Osteoblast (primary cell): ENCODE results near the gene FXYD3. TPM values are rescaled to one million over a fixed set of nuclear protein-coding genes. Genes with fewer than 3 reads are reported as not detected.
A peak's percentile ranks its signal among the peaks of the same experiment; 100 is the strongest.

Experiments
- DNase-seq: peaks from one replicate; pipeline ENCODE4 v3.0.0; 2011; ENCODE audit warnings: low spot score, mixed read lengths; ENCODE audit not compliant: insufficient read length; ENCODE audit errors: missing footprints
- H2AFZ ChIP-seq: 2 replicates; pipeline ENCODE4 v1.6.0; 2011; ENCODE audit warnings: mild to moderate bottlenecking, low read length
- H3K27ac ChIP-seq: 2 replicates; pipeline ENCODE4 v1.5.1; 2011; ENCODE audit warnings: mild to moderate bottlenecking, low read depth, low read length, moderate library complexity
- H3K27me3 ChIP-seq: 2 replicates; pipeline ENCODE4 v1.6.0; 2012; ENCODE audit warnings: mild to moderate bottlenecking, control low read depth, inconsistent platforms, low read length, moderate library complexity; ENCODE audit not compliant: insufficient read depth
- H3K36me3 ChIP-seq: 2 replicates; pipeline ENCODE4 v1.5.1; 2011; ENCODE audit warnings: mild to moderate bottlenecking, low read length, control low read depth, moderate library complexity; ENCODE audit not compliant: insufficient read depth
- H3K4me1 ChIP-seq: 2 replicates; pipeline ENCODE4 v1.5.1; 2011; ENCODE audit warnings: mild to moderate bottlenecking, low read length, control low read depth, moderate library complexity; ENCODE audit not compliant: insufficient read depth
- H3K4me2 ChIP-seq: 2 replicates; pipeline ENCODE4 v1.6.0; 2011; ENCODE audit warnings: mild to moderate bottlenecking, low read length; ENCODE audit not compliant: insufficient read depth
- H3K4me3 ChIP-seq: fragments of 200-600 bp; sonication (generic); 3 replicates; pipeline ENCODE4 v1.5.1; 2012; ENCODE audit warnings: mild to moderate bottlenecking, low read length, inconsistent platforms; ENCODE audit not compliant: insufficient read depth
- H3K79me2 ChIP-seq: 2 replicates; pipeline ENCODE4 v1.6.0; 2012; ENCODE audit warnings: mild to moderate bottlenecking, low read length, control low read depth, inconsistent platforms; ENCODE audit not compliant: insufficient read depth
- H3K9me3 ChIP-seq: 2 replicates; pipeline ENCODE4 v1.5.1; 2011; ENCODE audit warnings: low read depth, low read length, control low read depth
- H4K20me1 ChIP-seq: 2 replicates; pipeline ENCODE4 v1.6.0; 2012; ENCODE audit warnings: mild to moderate bottlenecking, low read length, control low read depth; ENCODE audit not compliant: insufficient read depth
- CTCF ChIP-seq: IDR thresholded peaks from 2 replicates; pipeline ENCODE4 v1.5.1; 2011; ENCODE audit warnings: mild to moderate bottlenecking, low read depth, low read length, moderate library complexity; ENCODE audit errors: extremely low read depth
- total RNA-seq: library from RNA; depleted of rRNA; stranded (reverse); fragments of >200 nt; gene quantifications from 2 replicates; pipeline ENCODE4 v1.2.3, GENCODE V29; 2012

The FXYD3 gene
- total RNA-seq, 1 donor: not detected

GRCh38 chr19:35086455-35086854 lies 29.2 kb upstream of the FXYD3 start:
- Histone ChIP-seq H4K20me1 (no peaks in the 10 kb centered on the region), H3K79me2 (no peaks in the 10 kb centered on the region), H3K4me3 (no peak overlapping the region), H3K4me1 (no peaks in the 10 kb centered on the region), H3K36me3 (no peaks in the 10 kb centered on the region), H3K9me3 (no peaks in the 10 kb centered on the region), H3K4me2 (no peak overlapping the region), H3K27ac (no peak overlapping the region), H2AFZ (no peak overlapping the region), H3K27me3 (no peaks in the 10 kb centered on the region)
- TF ChIP-seq CTCF: no peak
- no peak for DNase-seq

GRCh38 chr19:35087393-35087792 lies 28.2 kb upstream of the FXYD3 start:
- peak; percentile 45 for DNase-seq
- H3K36me3 ChIP-seq: no peaks in the 10 kb centered on the region
- H3K9me3 ChIP-seq: no peaks in the 10 kb centered on the region
- H3K27ac ChIP-seq: no peak overlapping the region
- no peak overlapping the region for H3K4me3 ChIP-seq
- no peaks in the 10 kb centered on the region for H4K20me1 ChIP-seq
- no peak overlapping the region for H2AFZ ChIP-seq
- TF ChIP-seq CTCF: no peak
- no peaks in the 10 kb centered on the region for H3K4me1 ChIP-seq
- H3K27me3 ChIP-seq: no peaks in the 10 kb centered on the region
- no peaks in the 10 kb centered on the region for H3K79me2 ChIP-seq
- no peak overlapping the region for H3K4me2 ChIP-seq

- H3K79me2 ChIP-seq: no peaks in the 10 kb centered on the region
Observed at GRCh38 chr19:35088131-35088913, 27.3 kb upstream of the FXYD3 start.

More at GRCh38 chr19:35088131-35088913, 27.3 kb upstream of the FXYD3 start:
- no peak overlapping the region for H3K4me2 ChIP-seq
- H3K27ac ChIP-seq: no peak overlapping the region
- H4K20me1 ChIP-seq: no peaks in the 10 kb centered on the region
- TF ChIP-seq CTCF: no peak
- H3K4me3 ChIP-seq: no peak overlapping the region
- no peak overlapping the region for H2AFZ ChIP-seq
- H3K4me1 ChIP-seq: no peaks in the 10 kb centered on the region
- H3K36me3 ChIP-seq: no peaks in the 10 kb centered on the region
- DNase-seq: peak; percentile 98
- no peaks in the 10 kb centered on the region for H3K9me3 ChIP-seq
- no peaks in the 10 kb centered on the region for H3K27me3 ChIP-seq
